H9 (cell line): ENCODE data around the gene GP1BB. TPM values are rescaled to one million over a fixed set of nuclear protein-coding genes. Genes with fewer than 3 reads are reported as not detected.

Experiments
- DNase-seq: peaks from one replicate; pipeline ENCODE4 v3.0.0-alpha.2; 2017
- H2AFZ ChIP-seq: one replicate; pipeline ENCODE4 v1.6.1; 2013; ENCODE audit warnings: mild to moderate bottlenecking, low read length, control low read depth, moderate library complexity
- H2AK5ac ChIP-seq: 2 replicates; pipeline ENCODE4 v1.6.1; 2013; ENCODE audit warnings: low read length, control low read depth, mixed read lengths; ENCODE audit not compliant: insufficient read length
- H2BK120ac ChIP-seq: one replicate; pipeline ENCODE4 v1.6.1; 2013; ENCODE audit warnings: low read depth, mild to moderate bottlenecking, low read length, control low read depth, inconsistent platforms; ENCODE audit not compliant: poor library complexity, severe bottlenecking
- H2BK12ac ChIP-seq: 2 replicates; pipeline ENCODE4 v1.6.1; 2013; ENCODE audit warnings: low read length, control low read depth, mixed read lengths, low read depth; ENCODE audit not compliant: insufficient read length
- H2BK15ac ChIP-seq: 2 replicates; pipeline ENCODE4 v1.6.1; 2013; ENCODE audit warnings: low read depth, low read length, control low read depth
- H2BK20ac ChIP-seq: one replicate; pipeline ENCODE4 v1.6.1; 2013; ENCODE audit warnings: low read depth, mild to moderate bottlenecking, low read length, control low read depth, inconsistent platforms; ENCODE audit not compliant: poor library complexity, severe bottlenecking
- H2BK5ac ChIP-seq: 2 replicates; pipeline ENCODE4 v1.6.1; 2013; ENCODE audit warnings: low read length, control low read depth, mixed read lengths; ENCODE audit not compliant: insufficient read length
- H3K14ac ChIP-seq: 2 replicates; pipeline ENCODE4 v1.6.1; 2013; ENCODE audit warnings: low read length, control low read depth; ENCODE audit not compliant: insufficient read depth
- H3K18ac ChIP-seq: 2 replicates; pipeline ENCODE4 v1.6.1; 2013; ENCODE audit warnings: low read depth, mild to moderate bottlenecking, mixed read lengths, low read length, control low read depth; ENCODE audit not compliant: insufficient read length
- H3K23ac ChIP-seq: 2 replicates; pipeline ENCODE4 v1.6.1; 2013; ENCODE audit warnings: low read length, control low read depth, mixed read lengths, low read depth; ENCODE audit not compliant: insufficient read length
- H3K23me2 ChIP-seq: 2 replicates; pipeline ENCODE4 v1.6.1; 2013; ENCODE audit warnings: low read depth, mild to moderate bottlenecking, mixed read lengths, low read length, control low read depth; ENCODE audit not compliant: insufficient read length, poor library complexity, severe bottlenecking
- H3K27ac ChIP-seq: 2 replicates; pipeline ENCODE4 v1.5.1; 2013; ENCODE audit warnings: low read length, control low read depth, mixed read lengths, low read depth; ENCODE audit not compliant: insufficient read length
- H3K27me3 ChIP-seq: 2 replicates; pipeline ENCODE4 v1.6.1; 2013; ENCODE audit warnings: low read length, control low read depth, inconsistent platforms; ENCODE audit not compliant: insufficient read depth
- H3K4ac ChIP-seq: 2 replicates; pipeline ENCODE4 v1.6.1; 2013; ENCODE audit warnings: low read depth, mild to moderate bottlenecking, control low read depth, inconsistent platforms, low read length, moderate library complexity
- H3K4me1 ChIP-seq: 2 replicates; pipeline ENCODE4 v1.6.1; 2013; ENCODE audit warnings: low read length, control low read depth, inconsistent platforms; ENCODE audit not compliant: insufficient read depth
- H3K4me2 ChIP-seq: 2 replicates; pipeline ENCODE4 v1.6.1; 2013; ENCODE audit warnings: low read length, control low read depth, mixed read lengths; ENCODE audit not compliant: insufficient read length, insufficient read depth
- H3K56ac ChIP-seq: 2 replicates; pipeline ENCODE4 v1.6.1; 2013; ENCODE audit warnings: low read depth, mild to moderate bottlenecking, mixed read lengths, low read length, control low read depth; ENCODE audit not compliant: insufficient read length
- H3K79me1 ChIP-seq: 2 replicates; pipeline ENCODE4 v1.6.1; 2013; ENCODE audit warnings: low read depth, mild to moderate bottlenecking, moderate library complexity, low read length, control low read depth, inconsistent platforms; ENCODE audit not compliant: insufficient read depth, poor library complexity, severe bottlenecking
- H3K79me2 ChIP-seq: 2 replicates; pipeline ENCODE4 v1.6.1; 2013; ENCODE audit warnings: low read length, control low read depth, inconsistent platforms; ENCODE audit not compliant: insufficient read depth
- H3K9ac ChIP-seq: 2 replicates; pipeline ENCODE4 v1.6.1; 2013; ENCODE audit warnings: low read length, control low read depth, mixed read lengths; ENCODE audit not compliant: insufficient read length; ENCODE audit errors: extremely low read depth
- H3K9me3 ChIP-seq: one replicate; pipeline ENCODE4 v1.6.1; 2013; ENCODE audit warnings: low read depth, low read length, inconsistent platforms; ENCODE audit not compliant: control insufficient read depth
- H3T11ph ChIP-seq: one replicate; pipeline ENCODE4 v1.6.1; 2013; ENCODE audit warnings: mild to moderate bottlenecking, low read length, control low read depth, inconsistent platforms
- H4K20me1 ChIP-seq: one replicate; pipeline ENCODE4 v1.6.1; 2013; ENCODE audit not compliant: control insufficient read depth, insufficient read length, insufficient read depth
- H4K5ac ChIP-seq: 2 replicates; pipeline ENCODE4 v1.6.1; 2013; ENCODE audit warnings: low read depth, mild to moderate bottlenecking, mixed read lengths, low read length, control low read depth; ENCODE audit not compliant: insufficient read length
- H4K8ac ChIP-seq: replicated peaks from 2 replicates; pipeline ENCODE4 v1.6.1; 2013; ENCODE audit warnings: low read length, control low read depth, mixed read lengths, low read depth; ENCODE audit not compliant: insufficient read length
- H4K91ac ChIP-seq: 2 replicates; pipeline ENCODE4 v1.6.1; 2013; ENCODE audit warnings: low read depth, mild to moderate bottlenecking, moderate library complexity, mixed read lengths, low read length, control low read depth; ENCODE audit not compliant: insufficient read length
- H3K27ac Mint-ChIP-seq, 3 experiments: 2 replicates in 2 of 3; 3 replicates in 1 of 3; pipeline ENCODE4 v1.8.0; 2020 to 2021; ENCODE audit warnings: mixed read lengths in 3 of 3, mild to moderate bottlenecking in 1 of 3, moderate library complexity in 1 of 3
- H3K27me3 Mint-ChIP-seq: 2 replicates; pipeline ENCODE4 v1.8.0; 2021; ENCODE audit warnings: low read depth, mild to moderate bottlenecking, moderate library complexity, mixed read lengths
- H3K36me3 Mint-ChIP-seq, 3 experiments: 2 replicates in 2 of 3; 3 replicates in 1 of 3; pipeline ENCODE4 v1.8.0; 2020 to 2021; ENCODE audit warnings: low read depth in 3 of 3, mixed read lengths in 3 of 3; ENCODE audit not compliant: insufficient read depth in 1 of 3
- H3K4me1 Mint-ChIP-seq, 2 experiments: 2 replicates each; pipeline ENCODE4 v1.8.0; 2020; ENCODE audit warnings: mixed read lengths in 2 of 2
- H3K4me3 Mint-ChIP-seq, 2 experiments: 2 replicates in 1 of 2; 3 replicates in 1 of 2; pipeline ENCODE4 v1.8.0; 2020 to 2021; ENCODE audit warnings: mild to moderate bottlenecking in 2 of 2, mixed read lengths in 2 of 2, moderate library complexity in 1 of 2
- H3K9me3 Mint-ChIP-seq, 2 experiments: 2 replicates in 1 of 2; 3 replicates in 1 of 2; pipeline ENCODE4 v1.8.0; 2020; ENCODE audit warnings: mild to moderate bottlenecking in 2 of 2, mixed read lengths in 2 of 2, moderate library complexity in 1 of 2
- WGBS: extraction: QIAGEN DNeasy Blood & Tissue Kit; methylation state at CpG from one replicate; pipeline ENCODE4 v1.1.7; 2013; ENCODE audit warnings: missing lambda C conversion rate, low lambda C conversion rate, mixed read lengths; ENCODE audit not compliant: insufficient read length; ENCODE audit errors: extremely low coverage; 5-methylcytosine and 5-hydroxymethylcytosine counted together
- total RNA-seq: library from RNA; stranded (reverse); gene quantifications from 2 replicates; pipeline ENCODE4 v1.2.1, GENCODE V29; 2021
- TF ChIP-seq, protein P1 (sequence below): fragments of 200-600 bp; sonication (generic); conservative IDR thresholded peaks from 3 replicates; pipeline ENCODE4 v1.8.0; 2021; ENCODE audit warnings: antibody characterized with exemption, mild to moderate bottlenecking

Gene GP1BB
- total RNA-seq, 1 experiment from 2014 or later, result 3.4 TPM

DNA sequence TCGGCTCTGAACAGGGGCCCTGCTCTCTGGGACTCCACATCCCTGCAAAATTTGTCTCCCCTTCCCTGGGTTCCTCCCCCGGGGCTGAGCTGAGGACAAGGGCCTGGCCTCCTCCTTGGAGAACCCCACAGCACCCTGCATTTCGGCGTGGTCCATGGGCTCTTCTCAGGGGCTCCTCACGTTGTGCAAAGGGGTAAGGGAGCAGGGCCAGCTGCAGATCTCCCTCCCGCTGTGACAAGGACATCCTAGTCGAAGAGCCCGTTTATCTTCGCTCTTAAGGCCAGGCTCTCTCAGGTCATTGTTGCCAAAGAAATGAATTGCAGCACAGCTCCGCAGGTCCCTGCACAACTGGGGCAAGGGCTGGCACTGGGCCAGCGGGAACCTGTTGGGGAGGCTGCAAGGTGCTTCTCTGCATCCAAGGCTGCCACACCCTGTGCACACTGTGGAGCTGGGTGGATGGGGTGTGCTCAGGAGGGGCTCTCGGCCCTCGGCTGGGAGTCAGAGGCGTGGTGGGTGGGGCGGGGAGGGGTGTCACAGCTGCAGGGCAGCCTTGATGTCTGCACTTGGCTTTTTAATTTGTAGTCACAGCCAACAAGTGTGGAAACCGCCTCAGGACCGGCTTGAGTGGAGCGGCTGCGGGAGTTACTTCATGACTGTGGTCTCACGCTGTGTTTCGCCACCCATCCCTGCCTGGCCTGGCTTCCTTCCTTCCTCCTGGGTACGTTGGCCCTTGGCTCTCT, 35.6 kb upstream of the GP1BB start:
- WGBS, result no CpG with 5 or more reads among the region's 22 CpGs
- Histone ChIP-seq H4K20me1 (no peaks in the 10 kb centered on the region), H3K14ac (no peak overlapping the region; the same call in 1 of the 2 replicates), H3K79me2 (no peaks in the 10 kb centered on the region), H3K9ac (no peak overlapping the region), H4K91ac (no peak overlapping the region), H2AFZ (no peak overlapping the region), H2BK15ac (no peak overlapping the region), H3K27me3 (no peaks in the 10 kb centered on the region), H3T11ph (no peak overlapping the region), H3K4ac (no peak overlapping the region), H3K56ac (no peak overlapping the region), H4K8ac (no peak overlapping the region), H3K4me1 (peaks cover 6% of the 10 kb centered on the region; the same call in 1 of the 2 replicates), H3K23ac (no peak overlapping the region), H3K27ac (no peak overlapping the region), H3K4me2 (no peak overlapping the region), H3K79me1 (no peaks in the 10 kb centered on the region), H4K5ac (no peak overlapping the region), H2AK5ac (no peak overlapping the region), H2BK20ac (no peak overlapping the region), H2BK12ac (no peak overlapping the region), H3K18ac (no peak overlapping the region), H3K9me3 (no peaks in the 10 kb centered on the region), H3K23me2 (no peaks in the 10 kb centered on the region), H2BK120ac (no peak overlapping the region), H2BK5ac (no peak overlapping the region)
- Mint-ChIP-seq H3K9me3 (peaks cover 6 to 7% of the 10 kb centered on the region in 2 experiments; a peak in 2 of 5 replicates), H3K27me3 (peaks cover 9% of the 10 kb centered on the region), H3K36me3 (no peaks in the 10 kb centered on the region; a peak in 1 of 7 replicates), H3K27ac (no peak overlapping the region), H3K4me1 (peaks cover 18 to 20% of the 10 kb centered on the region in 2 experiments), H3K4me3 (no peak overlapping the region)
- TF ChIP-seq, protein P1, sequence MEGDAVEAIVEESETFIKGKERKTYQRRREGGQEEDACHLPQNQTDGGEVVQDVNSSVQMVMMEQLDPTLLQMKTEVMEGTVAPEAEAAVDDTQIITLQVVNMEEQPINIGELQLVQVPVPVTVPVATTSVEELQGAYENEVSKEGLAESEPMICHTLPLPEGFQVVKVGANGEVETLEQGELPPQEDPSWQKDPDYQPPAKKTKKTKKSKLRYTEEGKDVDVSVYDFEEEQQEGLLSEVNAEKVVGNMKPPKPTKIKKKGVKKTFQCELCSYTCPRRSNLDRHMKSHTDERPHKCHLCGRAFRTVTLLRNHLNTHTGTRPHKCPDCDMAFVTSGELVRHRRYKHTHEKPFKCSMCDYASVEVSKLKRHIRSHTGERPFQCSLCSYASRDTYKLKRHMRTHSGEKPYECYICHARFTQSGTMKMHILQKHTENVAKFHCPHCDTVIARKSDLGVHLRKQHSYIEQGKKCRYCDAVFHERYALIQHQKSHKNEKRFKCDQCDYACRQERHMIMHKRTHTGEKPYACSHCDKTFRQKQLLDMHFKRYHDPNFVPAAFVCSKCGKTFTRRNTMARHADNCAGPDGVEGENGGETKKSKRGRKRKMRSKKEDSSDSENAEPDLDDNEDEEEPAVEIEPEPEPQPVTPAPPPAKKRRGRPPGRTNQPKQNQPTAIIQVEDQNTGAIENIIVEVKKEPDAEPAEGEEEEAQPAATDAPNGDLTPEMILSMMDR, result no peak
- no peak for DNase-seq
